NCI-H345 treated with DMSO at 0.1 percent for 48 hours (cell line): ENCODE data around the gene SPOCK1.
"Not testable (repeated sequence)": the region's sequence is repeated elsewhere in the genome, so short reads cannot be mapped to it uniquely, and the experiment has no call there.

ENCODE experiments used
- DNase-seq: peaks from one replicate; lab custom pipeline; 2025; ENCODE audit not compliant: unreplicated experiment; lab: John Stamatoyannopoulos, UW

SPOCK1 gene

DNA sequence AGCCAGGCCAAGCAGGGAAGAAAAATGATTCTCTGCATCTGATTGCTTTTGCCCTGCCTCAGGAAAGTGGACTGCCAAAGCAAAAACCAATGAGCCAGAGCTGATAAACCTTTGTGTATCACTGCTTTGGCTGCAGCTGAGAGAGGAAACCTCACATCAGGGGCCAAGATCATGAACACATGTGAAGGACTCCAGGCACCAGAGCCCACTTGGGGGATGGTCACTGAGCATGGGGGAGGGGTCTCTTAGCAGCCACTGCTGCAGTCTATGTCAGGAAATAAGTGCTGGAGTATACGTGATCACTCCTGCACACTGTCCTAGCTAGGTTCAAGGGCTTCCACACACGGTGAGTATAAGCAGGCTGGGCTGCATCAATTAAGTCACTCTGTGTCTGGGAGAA, 229.9 kb downstream of the SPOCK1 start:
- DNase-seq: no peak

DNA sequence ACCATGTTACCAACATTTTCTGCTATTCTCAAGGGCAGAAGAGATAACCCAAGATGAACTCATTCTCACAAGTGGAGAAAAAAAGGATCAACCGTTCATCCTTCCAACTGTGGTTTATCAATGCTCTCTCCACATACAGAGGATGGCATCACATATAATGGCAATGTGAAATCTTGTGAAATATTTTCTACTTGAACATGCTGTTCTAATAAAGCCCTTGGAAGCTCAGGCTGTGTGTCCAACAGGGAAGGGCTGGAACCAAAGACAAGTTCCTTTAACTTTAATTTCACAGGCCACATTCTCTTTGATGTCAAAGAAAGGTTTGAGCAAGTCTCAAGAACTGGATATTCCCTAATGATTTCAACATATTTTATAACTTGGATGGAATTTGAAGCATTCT, 230.5 kb downstream of the SPOCK1 start:
- no peak for DNase-seq

DNA sequence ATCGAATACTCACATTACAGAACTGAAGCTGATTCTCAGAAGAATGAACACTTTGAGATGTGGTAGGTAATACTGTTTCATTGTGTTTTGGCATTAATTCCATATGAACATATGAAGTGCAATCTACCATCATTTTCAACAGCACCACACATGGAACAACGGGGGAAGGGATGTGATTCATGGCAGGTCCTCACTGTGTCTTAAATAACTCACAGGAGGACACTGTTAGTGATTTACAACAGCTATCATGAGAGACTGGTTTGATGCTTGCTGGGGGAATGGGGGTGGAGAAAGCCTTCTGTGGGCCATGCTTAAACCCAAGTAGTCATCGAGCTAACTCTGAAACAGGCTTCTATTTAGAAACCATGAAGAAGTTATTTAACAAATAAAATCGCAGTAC, 232.9 kb downstream of the SPOCK1 start:
- no peak for DNase-seq

DNA sequence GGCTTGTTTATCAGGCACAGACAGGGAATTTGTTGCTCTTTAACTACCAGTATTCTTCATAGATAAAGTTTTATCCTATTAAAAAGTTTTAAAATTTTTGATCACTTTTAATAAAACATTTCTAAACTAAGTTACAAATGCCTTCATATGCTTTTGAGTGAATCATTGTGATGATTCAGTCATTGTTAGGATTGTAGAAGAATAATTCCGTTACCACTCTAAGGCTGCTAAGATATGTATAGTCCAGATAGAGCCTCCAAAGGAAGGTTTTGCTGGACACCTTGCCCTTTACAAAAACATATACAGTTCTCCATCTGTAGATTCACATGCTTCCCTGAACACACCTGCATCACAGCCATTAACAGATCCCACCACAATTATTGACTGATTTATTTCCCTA, 233.7 kb downstream of the SPOCK1 start:
- DNase-seq: no peak

DNA sequence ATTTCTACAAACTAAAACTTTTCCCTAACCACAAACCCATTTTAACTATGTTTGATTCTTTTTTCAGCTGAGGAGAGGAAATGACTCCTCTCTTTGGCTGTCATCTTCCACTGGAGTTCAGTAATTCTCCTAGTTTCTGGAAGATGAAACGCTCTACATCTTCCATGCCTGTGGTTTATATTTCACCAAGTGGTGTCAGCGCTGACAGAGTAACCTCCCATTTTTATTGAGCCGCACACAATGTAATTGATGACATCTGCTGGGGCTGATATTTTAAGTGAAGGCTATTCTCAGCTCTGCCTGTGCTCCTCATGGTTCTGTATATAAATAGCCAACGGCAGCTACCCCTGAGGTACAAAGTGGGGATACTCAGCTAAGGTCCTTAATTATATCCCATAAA, 234.6 kb downstream of the SPOCK1 start:
- no peak for DNase-seq

DNA sequence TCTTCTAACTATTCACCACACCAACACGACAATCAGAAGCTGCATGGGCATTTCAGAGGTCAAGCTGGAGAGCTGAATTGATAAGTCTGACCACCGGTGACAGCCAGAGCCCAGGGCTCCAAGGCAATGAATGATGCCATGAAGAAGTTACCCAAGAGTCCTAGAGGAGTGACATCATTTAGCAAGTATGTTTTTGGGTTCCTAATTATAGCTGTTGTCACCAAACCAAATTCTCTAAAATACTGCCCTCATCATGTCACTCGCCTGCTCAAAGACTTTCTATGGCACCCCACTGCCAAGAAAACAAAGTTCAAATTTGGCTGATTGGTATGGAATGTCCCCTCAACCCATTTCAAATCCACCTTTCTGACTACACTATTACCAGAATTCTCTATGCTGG, 235.1 kb downstream of the SPOCK1 start:
- no peak for DNase-seq

DNA sequence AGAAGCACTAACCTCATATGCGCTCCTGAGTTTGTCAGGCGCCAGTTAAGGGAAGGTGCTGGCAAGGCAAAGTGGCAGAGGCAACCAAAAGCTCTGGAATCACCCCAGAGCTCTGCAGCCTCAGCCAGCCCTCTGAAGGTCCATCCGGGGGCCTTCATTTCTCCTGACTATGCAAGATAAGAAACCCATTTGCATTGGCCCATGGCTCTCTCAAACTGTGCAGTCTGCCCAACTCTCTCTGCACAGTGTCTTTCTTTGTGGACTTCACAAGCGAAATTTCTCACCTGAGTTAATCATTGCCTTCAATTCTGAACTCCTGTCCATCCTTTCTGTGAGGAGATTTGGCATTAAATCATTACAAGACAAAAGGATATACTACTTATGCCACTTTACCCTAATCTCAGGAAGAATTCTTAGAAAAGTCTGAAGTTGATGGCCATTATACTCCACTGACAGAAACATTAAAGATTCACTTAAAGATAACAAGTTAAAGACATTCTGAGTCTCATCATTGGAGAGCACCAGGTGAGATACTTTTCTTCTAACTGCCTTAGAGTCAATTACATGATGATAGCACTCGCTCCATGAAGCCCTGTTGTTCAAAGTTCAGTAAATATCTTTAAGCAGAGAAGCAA, 235.6 kb downstream of the SPOCK1 start:
- DNase-seq: no peak

DNA sequence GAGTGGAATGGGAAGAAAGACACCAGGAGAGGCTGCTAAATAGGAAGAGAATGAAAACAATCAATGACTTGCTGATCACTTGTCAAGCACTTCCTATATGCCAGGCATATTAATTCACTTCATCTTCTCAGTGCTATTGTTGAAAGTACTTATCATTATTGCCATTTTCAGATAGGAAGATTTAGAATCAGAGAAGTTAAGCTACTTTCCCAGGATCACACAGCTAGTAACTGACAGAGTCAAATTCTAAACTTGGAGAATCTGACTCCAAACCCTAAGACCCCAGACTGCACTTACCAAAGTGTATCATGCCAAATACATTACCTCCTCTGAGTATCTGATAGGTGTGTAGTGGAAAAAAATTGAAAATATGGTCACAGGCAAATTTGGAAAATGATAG, 236.3 kb downstream of the SPOCK1 start:
- DNase-seq: no peak

DNA sequence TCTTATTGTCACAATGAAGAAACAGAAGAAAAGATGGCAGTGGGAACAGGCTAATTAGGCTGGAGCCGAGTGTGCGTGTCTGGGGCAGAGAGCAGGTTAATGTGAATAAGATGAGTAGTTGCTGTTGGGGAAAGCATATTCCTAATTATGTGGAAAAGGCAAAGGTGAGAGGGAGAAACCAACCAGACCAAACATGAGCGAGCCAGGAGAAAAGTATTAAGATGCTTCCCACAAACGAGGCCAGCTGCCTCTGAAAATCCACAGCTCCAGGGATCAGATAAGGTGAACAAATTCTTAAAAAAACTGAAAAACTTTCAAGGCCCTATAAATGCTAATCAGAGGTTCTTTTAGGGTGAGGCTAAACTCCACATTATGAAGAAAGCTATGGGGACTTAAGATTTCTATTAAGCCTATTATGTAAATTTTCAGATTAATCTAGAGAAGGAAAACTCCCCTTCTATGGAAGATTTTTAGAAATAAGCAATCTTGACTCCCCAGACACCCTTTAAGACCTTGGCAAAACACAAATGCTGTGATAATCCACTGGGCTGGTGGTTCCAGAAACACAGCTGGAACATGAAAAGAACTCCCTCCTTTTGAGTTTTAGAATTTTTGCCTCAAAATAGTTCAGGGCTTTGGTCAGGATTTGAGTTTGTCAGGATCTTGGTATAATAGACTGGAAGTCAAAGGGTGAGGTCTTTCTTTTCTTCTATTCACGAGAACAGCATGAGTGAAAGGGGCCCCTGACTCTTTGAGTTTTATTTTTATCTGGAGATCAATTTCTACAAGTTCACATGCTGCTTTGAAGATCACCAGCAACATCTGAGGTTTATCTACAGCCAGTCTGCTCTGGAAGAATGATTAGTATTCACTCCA, 238.1 kb downstream of the SPOCK1 start:
- no peak for DNase-seq

DNA sequence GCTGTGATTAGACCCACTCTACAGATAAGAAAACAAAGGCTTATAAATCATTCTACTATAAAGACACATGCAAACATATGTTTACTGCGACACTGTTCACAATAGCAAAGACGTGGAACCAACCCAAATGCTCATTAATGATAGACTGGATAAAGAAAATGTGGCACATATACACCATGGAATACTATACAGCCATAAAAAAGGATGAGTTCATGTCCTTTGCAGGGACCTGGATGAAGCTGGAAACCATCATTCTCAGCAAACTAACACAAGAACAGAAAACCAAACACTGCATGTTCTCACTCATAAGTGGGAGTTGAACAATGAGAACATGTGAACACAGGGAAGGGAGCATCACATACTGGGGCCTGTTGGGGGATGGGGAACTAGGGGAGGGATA, 240.0 kb downstream of the SPOCK1 start:
- not testable (repeated sequence) for DNase-seq

DNA sequence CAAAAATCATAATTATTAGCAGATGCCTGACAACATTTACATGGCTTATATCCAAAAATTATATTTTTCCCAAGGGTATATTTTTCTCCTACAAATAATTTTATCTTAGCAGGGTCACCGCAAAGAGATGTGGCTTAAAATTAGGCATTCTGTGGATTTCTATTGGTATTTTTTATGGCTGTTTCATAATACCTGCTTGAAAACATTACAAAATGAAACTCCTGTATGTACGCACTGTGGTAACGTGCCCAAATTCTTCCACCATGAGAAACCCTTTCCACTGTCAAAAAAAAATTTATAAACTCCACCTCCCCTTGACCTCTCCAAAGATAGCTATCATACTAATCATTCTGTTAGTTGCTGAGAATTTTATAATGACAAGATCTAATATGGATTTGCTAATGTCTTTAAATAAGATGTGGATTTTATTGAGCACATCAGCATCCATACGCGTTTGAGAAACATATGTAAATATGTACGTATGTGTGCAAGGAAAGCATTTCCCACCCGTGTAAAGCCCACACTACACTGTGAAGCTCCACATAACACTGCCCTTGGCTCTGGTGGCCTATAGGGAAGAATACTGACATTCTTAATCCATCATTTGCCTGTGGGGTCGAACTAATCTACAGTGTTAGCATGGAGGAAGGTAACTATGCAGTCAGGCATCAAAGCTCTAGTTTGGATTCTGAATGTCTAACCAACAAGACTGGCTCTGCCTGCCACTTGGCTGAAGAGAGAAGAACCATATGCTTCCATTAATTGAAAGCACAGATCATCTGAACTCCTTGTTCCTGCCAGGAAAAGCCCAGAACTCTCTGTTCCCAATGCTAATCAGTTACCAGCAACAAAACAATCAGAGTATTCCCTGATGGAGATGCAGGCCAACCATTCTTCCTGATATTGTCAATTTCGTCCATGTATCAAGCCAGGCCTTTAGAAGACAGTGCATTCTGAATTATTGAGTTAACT, 244.7 kb downstream of the SPOCK1 start:
- no peak for DNase-seq

DNA sequence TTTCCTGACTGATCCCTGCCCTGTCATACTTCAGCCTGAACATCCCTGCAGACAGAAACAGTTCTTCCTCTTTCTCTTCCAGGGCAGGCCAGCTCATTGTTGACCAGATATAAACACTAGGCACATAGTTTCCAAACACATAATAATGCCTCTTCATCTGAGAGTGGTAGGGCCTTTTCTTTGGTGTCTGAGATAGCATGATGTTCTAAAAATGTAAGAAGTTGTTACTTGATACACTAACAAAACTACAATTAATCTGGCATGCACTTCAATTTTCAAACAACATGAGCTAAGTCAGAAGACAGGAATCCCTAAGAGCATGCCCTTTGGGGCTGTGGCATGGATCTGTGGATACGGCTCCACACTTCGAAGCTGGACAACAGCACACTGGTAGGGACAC, 246.6 kb downstream of the SPOCK1 start:
- no peak for DNase-seq

DNA sequence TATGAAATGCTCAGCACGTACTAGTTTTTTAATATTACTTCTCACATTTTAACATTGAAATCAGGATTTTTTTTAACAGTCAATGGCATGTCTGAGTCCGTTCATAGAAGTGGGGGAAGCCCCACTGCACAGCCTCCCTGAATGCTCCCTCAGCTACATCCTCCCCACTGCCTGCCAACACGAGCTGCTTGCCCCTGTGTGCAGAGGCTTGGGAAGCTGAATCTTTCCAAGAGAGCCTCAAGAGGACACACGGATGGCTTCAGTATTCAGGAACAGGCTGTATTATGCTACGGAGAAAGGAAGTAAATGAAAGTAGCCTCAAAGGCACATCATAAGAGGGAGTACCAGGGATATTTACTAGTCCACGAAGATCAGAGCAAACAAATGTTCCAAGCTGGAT, 248.7 kb downstream of the SPOCK1 start:
- DNase-seq: no peak

DNA sequence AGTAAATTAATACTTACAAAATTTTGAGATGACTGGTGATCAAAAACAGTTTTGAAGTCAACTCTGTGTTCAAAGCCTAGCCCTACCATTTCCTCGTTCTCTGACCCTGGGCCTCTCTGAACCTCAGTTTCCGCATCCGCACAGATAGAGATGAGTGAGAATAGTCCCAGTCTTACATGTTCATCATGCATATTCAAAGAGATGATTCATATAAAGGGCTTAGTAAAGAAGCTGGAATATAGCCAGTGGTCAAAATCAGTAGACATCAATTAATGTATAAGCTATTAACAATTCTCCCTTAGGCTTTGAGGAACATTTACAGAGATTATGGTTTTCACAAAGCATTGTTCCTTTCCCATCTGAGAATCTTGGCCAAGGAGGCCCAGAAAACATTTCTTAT, 250.6 kb downstream of the SPOCK1 start:
- no peak for DNase-seq

DNA sequence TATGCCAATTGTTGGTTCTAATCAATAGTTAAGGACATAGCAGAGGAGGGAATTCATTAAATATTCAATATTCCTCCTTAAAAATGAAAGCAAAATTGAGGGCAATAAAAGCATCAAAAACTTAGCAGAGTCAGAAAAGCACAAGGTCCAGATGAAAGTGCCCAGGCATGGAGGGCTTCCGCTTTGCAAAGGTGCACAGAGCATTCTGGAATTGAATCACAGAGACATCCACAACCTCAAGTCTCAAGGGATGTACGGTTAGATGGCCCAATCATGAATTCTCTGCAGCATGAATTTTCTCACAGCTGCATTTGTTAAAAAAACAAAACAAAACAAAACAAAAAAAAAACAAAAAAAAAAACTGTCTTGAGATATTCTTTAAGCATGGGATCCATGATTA, 253.7 kb downstream of the SPOCK1 start:
- DNase-seq: no peak

DNA sequence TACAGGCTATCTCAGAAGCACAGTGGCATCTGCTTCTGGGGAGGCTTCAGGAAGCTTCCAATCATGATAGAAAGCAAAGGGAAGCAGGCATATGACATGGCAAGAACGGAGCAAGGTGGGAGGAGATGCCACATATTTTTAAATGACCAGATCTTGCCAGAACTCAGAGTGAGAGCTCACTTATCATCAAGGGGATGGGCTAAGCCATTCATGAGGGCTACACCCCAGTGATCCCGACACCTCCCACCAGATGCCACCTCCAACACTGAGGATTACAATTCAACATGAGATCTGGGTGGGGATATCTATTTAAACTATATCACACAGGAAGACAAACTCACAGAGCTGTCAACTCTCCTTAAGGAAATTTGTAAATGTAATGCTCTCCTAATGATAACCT, 258.8 kb downstream of the SPOCK1 start:
- no peak for DNase-seq

DNA sequence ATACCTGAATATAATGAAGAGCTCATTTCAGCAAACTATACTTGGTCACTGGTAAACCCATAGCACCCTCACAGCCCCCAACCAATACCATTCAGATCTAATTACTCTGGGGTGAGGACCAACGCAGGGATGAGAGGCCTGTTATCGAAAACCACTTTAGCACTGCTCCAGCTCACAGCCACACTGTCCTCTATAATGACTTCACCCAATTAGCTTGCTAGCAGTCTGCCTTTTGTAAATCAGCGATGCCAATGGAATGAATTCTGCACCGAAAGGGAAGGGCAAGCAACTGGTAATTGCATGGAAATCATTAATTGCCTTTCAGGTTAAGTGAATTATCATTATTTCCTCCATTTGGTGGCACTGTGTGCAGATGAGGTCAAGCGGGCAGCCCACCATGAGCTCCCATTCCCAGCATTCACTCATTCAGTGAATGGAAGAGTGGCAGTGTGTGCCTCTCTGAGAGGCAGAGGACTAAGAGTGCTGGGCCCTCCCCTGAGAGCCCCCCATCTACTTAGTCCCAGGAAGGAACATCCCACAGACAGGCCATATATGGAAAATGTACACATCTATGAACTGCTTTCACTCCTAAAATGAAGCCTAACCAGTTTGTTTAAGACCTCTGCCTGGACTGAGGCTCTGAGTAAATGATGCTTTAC, 262.1 kb downstream of the SPOCK1 start:
- no peak for DNase-seq

DNA sequence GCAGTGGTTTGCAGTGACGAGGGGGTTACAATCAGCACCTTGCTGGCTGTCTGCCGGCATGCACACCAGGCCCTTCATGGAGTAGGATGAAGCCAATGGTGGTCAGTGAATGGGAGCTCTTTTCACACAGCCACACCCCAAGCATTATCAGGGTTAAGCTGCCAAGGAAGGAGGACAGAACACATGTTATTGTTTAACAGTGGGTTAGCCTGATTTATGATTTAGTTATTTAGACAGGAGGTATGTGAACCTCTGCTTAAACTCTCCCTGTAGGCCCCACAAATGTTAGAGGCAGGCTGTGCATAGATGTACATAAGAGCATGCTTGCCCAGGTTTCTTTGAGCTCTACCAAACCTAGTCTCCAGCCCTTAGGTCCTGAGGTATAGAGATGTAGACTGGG, 262.9 kb downstream of the SPOCK1 start:
- DNase-seq: no peak

DNA sequence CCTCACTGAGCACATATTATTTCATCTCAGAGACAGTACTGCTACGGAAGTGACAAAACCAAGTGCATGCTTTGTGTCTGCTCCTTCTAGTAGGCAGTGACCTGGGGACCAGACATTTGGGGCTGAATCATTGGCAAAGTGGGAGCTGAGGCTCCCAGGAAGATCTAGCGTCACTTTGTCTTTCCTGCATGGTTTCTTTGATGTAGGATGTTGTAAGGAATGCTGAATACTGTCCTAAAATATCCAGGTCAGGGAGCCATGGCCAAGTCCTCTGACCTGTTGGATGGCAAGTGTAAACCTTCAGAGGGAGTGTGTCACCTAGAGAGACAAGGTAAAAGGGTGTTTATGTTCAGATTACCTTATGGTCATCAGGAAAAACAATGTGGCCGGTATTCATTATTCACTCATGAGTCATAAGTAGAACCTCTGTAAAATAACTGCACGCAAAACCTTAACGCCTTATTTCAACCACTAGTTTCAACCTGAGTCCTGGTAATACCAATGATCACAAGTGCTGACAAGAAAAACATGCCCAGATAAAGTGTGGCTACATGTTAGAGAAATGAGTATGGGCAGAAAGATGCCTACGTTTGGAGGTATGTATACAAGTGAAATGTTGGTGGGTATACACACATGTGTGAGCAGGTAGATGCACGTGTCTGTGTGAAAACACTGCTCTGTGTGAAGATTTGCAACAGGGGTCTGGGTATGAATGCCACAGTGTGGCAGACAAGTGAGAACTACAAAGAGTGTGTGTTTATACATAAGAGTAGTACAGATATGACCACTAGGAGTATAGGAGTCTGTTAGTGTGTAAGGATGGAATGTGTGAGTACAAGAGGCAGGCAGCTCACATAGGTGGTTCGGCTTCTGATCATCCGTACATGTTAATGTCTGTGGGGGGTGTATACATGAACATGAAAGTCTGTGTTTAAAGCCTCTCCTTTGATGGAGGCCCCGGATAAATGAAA, 263.9 kb downstream of the SPOCK1 start:
- DNase-seq: no peak

DNA sequence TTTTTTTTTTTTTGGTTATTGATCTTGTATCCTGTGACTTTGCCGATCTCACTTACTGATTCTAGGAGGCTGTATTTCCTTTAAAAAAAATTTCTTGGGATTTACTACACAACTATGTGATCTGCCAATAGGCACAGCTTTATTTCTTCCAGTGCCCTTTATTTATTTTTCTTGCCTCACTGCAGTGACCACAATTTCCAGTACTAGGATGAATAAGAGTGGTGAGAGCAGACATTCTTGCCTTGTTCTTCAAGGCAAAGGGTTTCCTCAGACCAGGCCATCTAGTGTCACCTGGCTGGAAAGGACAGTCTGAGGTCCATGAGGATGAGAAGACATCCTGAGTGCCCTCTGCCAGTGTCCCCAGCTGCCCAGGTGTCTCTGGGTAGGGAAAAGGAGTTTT, 265.4 kb downstream of the SPOCK1 start:
- DNase-seq: no peak
